ENCODE results near the gene NR3C2.

DNA sequence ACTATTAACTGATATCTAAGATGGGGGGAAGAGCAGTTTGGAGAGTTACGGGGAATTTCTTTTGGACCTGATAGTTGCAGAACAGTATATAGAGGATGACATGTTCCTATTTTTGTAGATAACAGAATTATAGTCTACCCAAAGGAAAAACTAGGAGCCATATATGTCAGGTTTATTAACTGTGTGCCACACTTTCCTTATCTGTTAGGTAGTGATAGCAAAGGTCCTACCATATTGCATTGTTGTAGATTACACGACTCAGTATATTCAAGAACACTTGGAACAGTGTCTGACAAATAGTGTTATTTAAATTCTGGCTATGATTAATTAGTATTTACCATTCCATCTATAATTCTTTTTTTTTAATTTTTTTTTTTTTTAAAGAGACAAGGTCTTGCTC is 175.3 kb downstream of the NR3C2 start:
- TF ChIP-seq, protein P1, sequence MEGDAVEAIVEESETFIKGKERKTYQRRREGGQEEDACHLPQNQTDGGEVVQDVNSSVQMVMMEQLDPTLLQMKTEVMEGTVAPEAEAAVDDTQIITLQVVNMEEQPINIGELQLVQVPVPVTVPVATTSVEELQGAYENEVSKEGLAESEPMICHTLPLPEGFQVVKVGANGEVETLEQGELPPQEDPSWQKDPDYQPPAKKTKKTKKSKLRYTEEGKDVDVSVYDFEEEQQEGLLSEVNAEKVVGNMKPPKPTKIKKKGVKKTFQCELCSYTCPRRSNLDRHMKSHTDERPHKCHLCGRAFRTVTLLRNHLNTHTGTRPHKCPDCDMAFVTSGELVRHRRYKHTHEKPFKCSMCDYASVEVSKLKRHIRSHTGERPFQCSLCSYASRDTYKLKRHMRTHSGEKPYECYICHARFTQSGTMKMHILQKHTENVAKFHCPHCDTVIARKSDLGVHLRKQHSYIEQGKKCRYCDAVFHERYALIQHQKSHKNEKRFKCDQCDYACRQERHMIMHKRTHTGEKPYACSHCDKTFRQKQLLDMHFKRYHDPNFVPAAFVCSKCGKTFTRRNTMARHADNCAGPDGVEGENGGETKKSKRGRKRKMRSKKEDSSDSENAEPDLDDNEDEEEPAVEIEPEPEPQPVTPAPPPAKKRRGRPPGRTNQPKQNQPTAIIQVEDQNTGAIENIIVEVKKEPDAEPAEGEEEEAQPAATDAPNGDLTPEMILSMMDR (IDR thresholded peaks at IDR 0.05; ENCODE audit: low read length): no peak
- TF ChIP-seq EZH2 (optimal IDR thresholded peaks at IDR 0.05; ENCODE audit: low read depth, low read length): no peak
